ENCODE data around the gene NAV2. TPM values are rescaled to one million over a fixed set of nuclear protein-coding genes. Genes with fewer than 3 reads are reported as not detected.

NAV2 gene
- total RNA-seq, 1 experiment from 2014 or later = 2.1 TPM

GRCh38 chr11:19861171-19861570, 148.5 kb downstream of the NAV2 start:
- Histone ChIP-seq H3K4me1 (ENCODE audit: control insufficient read depth in 1 of 2, insufficient read depth in 2 of 2, low read length in 2 of 2) (no peaks in the 10 kb centered on the region), H3K4me3 (replicated peaks in 1 of 2; ENCODE audit: low read depth in 1 of 2, low read length in 2 of 2) (no peak overlapping the region), H3K9ac (ENCODE audit: low read length) (no peak overlapping the region), H3K27me3 (ENCODE audit: insufficient read depth, low read length) (no peaks in the 10 kb centered on the region), H3K79me2 (ENCODE audit: insufficient read depth, low read length) (no peaks in the 10 kb centered on the region), H4K20me1 (ENCODE audit: insufficient read depth) (no peaks in the 10 kb centered on the region), H3K9me2 (ENCODE audit: insufficient read depth) (no peaks in the 10 kb centered on the region), H3K27ac (ENCODE audit: low read depth, low read length) (no peak overlapping the region), H3K4me2 (ENCODE audit: low read length) (no peak overlapping the region), H2AFZ (ENCODE audit: low read depth, low read length, poor library complexity, severe bottlenecking) (no peak overlapping the region), H3K9me3 (ENCODE audit: control insufficient read depth in 1 of 2, insufficient read depth in 1 of 2, low read depth in 1 of 2, low read length in 2 of 2) (no peaks in the 10 kb centered on the region), H3K36me3 (ENCODE audit: control insufficient read depth in 1 of 2, insufficient read depth in 2 of 2, low read length in 2 of 2) (no peaks in the 10 kb centered on the region)
- TF ChIP-seq MAX (IDR thresholded peaks at IDR 0.05) (no peak), YY1 (IDR thresholded peaks at IDR 0.05; ENCODE audit: extremely low read depth, insufficient replicate concordance, low read depth, low read length) (no peak), CEBPB (IDR thresholded peaks at IDR 0.05; ENCODE audit: low read depth) (no peak), POLR2AphosphoS5 (IDR thresholded peaks at IDR 0.05; ENCODE audit: low read depth, low read length) (no peak), EZH2 (IDR thresholded peaks at IDR 0.05) (no peak), EZH2phosphoT487 (IDR thresholded peaks at IDR 0.05; ENCODE audit: borderline replicate concordance) (no peak), RAD21 (IDR thresholded peaks at IDR 0.05; ENCODE audit: low read depth) (no peak), SRF (IDR thresholded peaks at IDR 0.05; ENCODE audit: low read depth) (no peak), SP1 (IDR thresholded peaks at IDR 0.05; ENCODE audit: low read depth) (no peak), ZBTB33 (IDR thresholded peaks at IDR 0.05; ENCODE audit: extremely low read depth, insufficient replicate concordance, low read length) (no peak), CTCF (IDR thresholded peaks at IDR 0.05 in 2 of 3, conservative IDR thresholded peaks at IDR 0.05 in 1 of 3; ENCODE audit: borderline replicate concordance in 1 of 3, insufficient read depth in 1 of 3, low read depth in 2 of 3, low read length in 2 of 3) (no peak), EGR1 (IDR thresholded peaks at IDR 0.05; ENCODE audit: low read depth) (no peak), FOSL1 (IDR thresholded peaks at IDR 0.05; ENCODE audit: low read depth) (no peak), JUND (IDR thresholded peaks at IDR 0.05) (no peak), SIN3A (IDR thresholded peaks at IDR 0.05; ENCODE audit: low read depth) (no peak)
- no TSS peak for BruUV-seq (replicated peaks)
- ChIA-PET CTCF (no interaction called here), RAD21 (ENCODE audit: low non-redundant PET in 1 of 2, low total read pairs in 2 of 2, uncharacterized antibody in 2 of 2, unreplicated experiment in 2 of 2) (no interaction called here), POLR2A (no interaction called here)
- DNase-seq (ENCODE audit: low read depth, low spot score) (no peak), ATAC-seq (no peak)
- intact Hi-C loops (cut with micrococcal nuclease) = no loop called here

Measured in HCT116 (cell line).